Astrocyte (in vitro differentiated cells and primary cell): Measurements from ENCODE around the gene WNT5B. TPM values are rescaled to one million over a fixed set of nuclear protein-coding genes. Genes with fewer than 3 reads are reported as not detected.
"Not testable (repeated sequence)": the region's sequence is repeated elsewhere in the genome, so short reads cannot be mapped to it uniquely, and the experiment has no call there.

Experiments
- DNase-seq: peaks from one replicate; pipeline ENCODE4 v3.0.0-alpha.2; 2010; ENCODE audit warnings: low read depth
- FAIRE-seq: peaks from 2 replicates; lab custom pipeline; 2011; peaks lifted over from hg19 to GRCh38; lab: Jason Lieb, UNC
- H2AFZ ChIP-seq: 2 replicates; pipeline ENCODE4 v1.6.0; 2012; ENCODE audit warnings: low read depth, low read length, inconsistent platforms
- H3K27ac ChIP-seq: 2 replicates; pipeline ENCODE4 v1.5.1; 2011; ENCODE audit warnings: low read depth, low read length, inconsistent platforms
- H3K27me3 ChIP-seq: 2 replicates; pipeline ENCODE4 v1.6.0; 2011; ENCODE audit warnings: low read length, inconsistent platforms; ENCODE audit not compliant: insufficient read depth
- H3K36me3 ChIP-seq: 2 replicates; pipeline ENCODE4 v1.5.1; 2011; ENCODE audit warnings: low read length, inconsistent platforms; ENCODE audit not compliant: insufficient read depth
- H3K4me1 ChIP-seq: 2 replicates; pipeline ENCODE4 v1.5.1; 2011; ENCODE audit warnings: low read length, inconsistent platforms; ENCODE audit not compliant: insufficient read depth
- H3K4me2 ChIP-seq: 2 replicates; pipeline ENCODE4 v1.6.0; 2012; ENCODE audit warnings: low read length, inconsistent platforms
- H3K4me3 ChIP-seq: 2 replicates; pipeline ENCODE4 v1.5.1; 2011; ENCODE audit warnings: low read depth, mild to moderate bottlenecking, low read length, inconsistent platforms; ENCODE audit not compliant: insufficient read depth
- H3K79me2 ChIP-seq: 2 replicates; pipeline ENCODE4 v1.6.0; 2012; ENCODE audit warnings: mild to moderate bottlenecking, low read length, inconsistent platforms; ENCODE audit not compliant: insufficient read depth
- H3K9ac ChIP-seq: 2 replicates; pipeline ENCODE4 v1.6.0; 2012; ENCODE audit warnings: mild to moderate bottlenecking, low read length, inconsistent platforms
- H3K9me3 ChIP-seq: 2 replicates; pipeline ENCODE4 v1.5.1; 2012; ENCODE audit warnings: low read depth, mild to moderate bottlenecking, low read length, inconsistent platforms; ENCODE audit not compliant: insufficient read depth
- H4K20me1 ChIP-seq: 2 replicates; pipeline ENCODE4 v1.6.0; 2012; ENCODE audit warnings: low read length, inconsistent platforms; ENCODE audit not compliant: insufficient read depth
- H3K27ac Mint-ChIP-seq: one replicate; pipeline ENCODE4 v1.8.0; 2021; ENCODE audit warnings: mild to moderate bottlenecking, mixed read lengths; ENCODE audit not compliant: unreplicated experiment
- H3K27me3 Mint-ChIP-seq: one replicate; pipeline ENCODE4 v1.8.0; 2021; ENCODE audit warnings: low read depth, mixed read lengths; ENCODE audit not compliant: unreplicated experiment
- H3K36me3 Mint-ChIP-seq: one replicate; pipeline ENCODE4 v1.8.0; 2021; ENCODE audit warnings: low read depth, mixed read lengths; ENCODE audit not compliant: unreplicated experiment
- H3K4me1 Mint-ChIP-seq: one replicate; pipeline ENCODE4 v1.8.0; 2021; ENCODE audit warnings: low read depth, mixed read lengths; ENCODE audit not compliant: unreplicated experiment
- H3K4me3 Mint-ChIP-seq: one replicate; pipeline ENCODE4 v1.8.0; 2021; ENCODE audit warnings: mild to moderate bottlenecking, moderate library complexity, mixed read lengths; ENCODE audit not compliant: unreplicated experiment
- H3K9me3 Mint-ChIP-seq: one replicate; pipeline ENCODE4 v1.8.0; 2021; ENCODE audit warnings: mild to moderate bottlenecking, mixed read lengths; ENCODE audit not compliant: unreplicated experiment
- EZH2 ChIP-seq: IDR thresholded peaks from 2 replicates; pipeline ENCODE4 v1.6.1; 2012; ENCODE audit warnings: mild to moderate bottlenecking, low read length, inconsistent platforms; ENCODE audit not compliant: insufficient read depth
- total RNA-seq: library from RNA; stranded (reverse); gene quantifications from 2 replicates; pipeline ENCODE4 v1.2.1, GENCODE V29; 2021
- TF ChIP-seq, protein P1 (sequence below): IDR thresholded peaks from 2 replicates; pipeline ENCODE4 v1.5.1; 2011; ENCODE audit warnings: low read depth, mild to moderate bottlenecking, inconsistent platforms, low read length, moderate library complexity; ENCODE audit not compliant: insufficient read depth

Gene WNT5B
- total RNA-seq, 1 donor from 2014 or later, result 110 TPM

DNA sequence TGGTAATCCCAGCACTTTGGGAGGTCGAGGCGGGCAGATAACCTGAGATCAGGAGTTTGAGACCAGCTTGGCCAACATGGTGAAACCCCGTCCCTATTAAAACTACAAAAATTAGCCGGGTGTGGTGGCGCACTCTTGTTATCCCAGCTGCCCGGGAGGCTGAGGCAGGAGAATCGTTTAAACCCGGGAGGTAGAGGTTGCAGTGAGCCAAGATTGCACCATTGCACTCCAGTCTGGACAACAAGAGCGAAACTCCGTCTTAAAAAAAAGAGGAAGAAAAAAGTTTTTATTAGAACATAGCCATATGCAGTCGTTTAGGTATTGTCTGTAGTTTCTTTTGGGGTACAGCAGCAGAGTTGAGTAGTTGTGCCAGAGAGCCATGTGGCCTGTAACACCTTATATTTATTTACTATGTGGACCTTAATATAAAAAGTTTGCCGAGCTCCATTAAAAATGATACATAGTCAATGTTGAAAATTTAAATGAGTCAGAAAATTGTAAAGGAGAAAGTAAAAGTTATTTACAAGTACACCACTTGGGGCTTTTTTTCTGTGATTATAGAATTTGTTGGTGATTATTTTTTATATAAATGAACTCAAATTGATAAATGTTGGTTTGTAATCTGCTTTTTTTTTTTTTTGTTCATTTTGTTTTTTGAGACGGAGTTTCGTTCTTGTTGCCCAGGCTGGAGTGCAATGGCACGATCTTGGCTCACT is 64.0 kb downstream of the WNT5B start:
- no peak overlapping the region for H3K9ac ChIP-seq
- H3K27ac Mint-ChIP-seq, result no peak overlapping the region
- peaks cover 13% of the 10 kb centered on the region for H3K4me1 Mint-ChIP-seq

GRCh38 chr12:1695097-1695496 is 66.1 kb downstream of the WNT5B start:
- not testable (repeated sequence) for H3K9me3 Mint-ChIP-seq, H3K9ac ChIP-seq, H3K4me3 ChIP-seq, H3K27ac Mint-ChIP-seq, H3K27me3 ChIP-seq, FAIRE-seq, H3K27ac ChIP-seq, H3K27me3 Mint-ChIP-seq, H3K36me3 ChIP-seq, DNase-seq, H2AFZ ChIP-seq, H3K36me3 Mint-ChIP-seq, H3K4me3 Mint-ChIP-seq, H3K4me2 ChIP-seq, H3K4me1 ChIP-seq, H3K4me1 Mint-ChIP-seq, H3K9me3 ChIP-seq
- Histone ChIP-seq H3K79me2 (peaks cover 90% of the 10 kb centered on the region), H4K20me1 (peaks cover 81% of the 10 kb centered on the region)

More for the DNA sequence above, 64.0 kb downstream of the WNT5B start:
- Histone ChIP-seq H4K20me1 (peaks cover 63% of the 10 kb centered on the region), H3K9me3 (no peaks in the 10 kb centered on the region), H3K4me2 (no peak overlapping the region), H3K36me3 (no peaks in the 10 kb centered on the region), H3K4me1 (peaks cover 5% of the 10 kb centered on the region), H3K27ac (no peak overlapping the region), H3K4me3 (no peak overlapping the region), H3K27me3 (no peaks in the 10 kb centered on the region), H3K79me2 (peaks cover 69% of the 10 kb centered on the region), H2AFZ (no peak overlapping the region)
- Mint-ChIP-seq H3K9me3 (no peaks in the 10 kb centered on the region), H3K4me3 (peak overlapping the region; percentile 92), H3K36me3 (no peaks in the 10 kb centered on the region), H3K27me3 (no peaks in the 10 kb centered on the region)
- FAIRE-seq, result no peak
- DNase-seq, result no peak
- TF ChIP-seq, protein P1, sequence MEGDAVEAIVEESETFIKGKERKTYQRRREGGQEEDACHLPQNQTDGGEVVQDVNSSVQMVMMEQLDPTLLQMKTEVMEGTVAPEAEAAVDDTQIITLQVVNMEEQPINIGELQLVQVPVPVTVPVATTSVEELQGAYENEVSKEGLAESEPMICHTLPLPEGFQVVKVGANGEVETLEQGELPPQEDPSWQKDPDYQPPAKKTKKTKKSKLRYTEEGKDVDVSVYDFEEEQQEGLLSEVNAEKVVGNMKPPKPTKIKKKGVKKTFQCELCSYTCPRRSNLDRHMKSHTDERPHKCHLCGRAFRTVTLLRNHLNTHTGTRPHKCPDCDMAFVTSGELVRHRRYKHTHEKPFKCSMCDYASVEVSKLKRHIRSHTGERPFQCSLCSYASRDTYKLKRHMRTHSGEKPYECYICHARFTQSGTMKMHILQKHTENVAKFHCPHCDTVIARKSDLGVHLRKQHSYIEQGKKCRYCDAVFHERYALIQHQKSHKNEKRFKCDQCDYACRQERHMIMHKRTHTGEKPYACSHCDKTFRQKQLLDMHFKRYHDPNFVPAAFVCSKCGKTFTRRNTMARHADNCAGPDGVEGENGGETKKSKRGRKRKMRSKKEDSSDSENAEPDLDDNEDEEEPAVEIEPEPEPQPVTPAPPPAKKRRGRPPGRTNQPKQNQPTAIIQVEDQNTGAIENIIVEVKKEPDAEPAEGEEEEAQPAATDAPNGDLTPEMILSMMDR, result no peak
- TF ChIP-seq EZH2, result no peak

- H3K4me2 ChIP-seq, result no peak overlapping the region
- Mint-ChIP-seq H3K9me3 (no peaks in the 10 kb centered on the region), H3K36me3 (no peaks in the 10 kb centered on the region), H3K4me1 (peaks cover 8% of the 10 kb centered on the region), H3K4me3 (no peak overlapping the region), H3K27ac (no peak overlapping the region), H3K27me3 (no peaks in the 10 kb centered on the region)
- no peaks in the 10 kb centered on the region for H3K36me3 ChIP-seq
- peaks cover 91% of the 10 kb centered on the region for H4K20me1 ChIP-seq
- no peak overlapping the region for H3K9ac ChIP-seq
- peak; percentile 38 for DNase-seq
- no peaks in the 10 kb centered on the region for H3K27me3 ChIP-seq
- H3K9me3 ChIP-seq, result no peaks in the 10 kb centered on the region
- no peak for FAIRE-seq
- no peak overlapping the region for H3K27ac ChIP-seq
- H2AFZ ChIP-seq, result no peak overlapping the region
- H3K4me1 ChIP-seq, result no peaks in the 10 kb centered on the region
- TF ChIP-seq, protein P1, result no peak
- TF ChIP-seq EZH2, result no peak
- peaks cover 99% of the 10 kb centered on the region for H3K79me2 ChIP-seq
- H3K4me3 ChIP-seq, result no peak overlapping the region
Measured at GRCh38 chr12:1695886-1696670, 67.0 kb downstream of the WNT5B start.
